Lung (tissue), 12 donors: ENCODE results near the gene SUGCT. TPM values are rescaled to one million over a fixed set of nuclear protein-coding genes. Genes with fewer than 3 reads are reported as not detected.
"Not testable (repeated sequence)": the region's sequence is repeated elsewhere in the genome, so short reads cannot be mapped to it uniquely, and the experiment has no call there.

ENCODE experiments used
- ATAC-seq: fragments of 200-7000 bp; cut with Tn5 transposase; one replicate; pipeline ENCODE4 v1.9.1; 2020; ENCODE audit warnings: moderate number of reproducible peaks; ENCODE audit not compliant: insufficient read depth, low FRiP score
- DNase-seq, 3 donors: peaks; one replicate each; pipeline ENCODE4 v3.0.0-alpha.2; 2013 to 2017
- H3K27ac ChIP-seq, 2 donors: one replicate each; pipeline ENCODE4 v1.5.1; 2013; ENCODE audit warnings: mild to moderate bottlenecking in 2 of 2, moderate library complexity in 2 of 2, control low read depth in 1 of 2, inconsistent platforms in 1 of 2, low read depth in 1 of 2, low read length in 1 of 2
- H3K27me3 ChIP-seq, 3 donors: one replicate each; pipeline ENCODE4 v1.5.1; 2013; ENCODE audit warnings: low read length in 2 of 3; ENCODE audit not compliant: control insufficient read depth in 3 of 3, insufficient read depth in 3 of 3
- H3K36me3 ChIP-seq, 4 donors: one replicate each; pipeline ENCODE4 v1.5.1; 2013; ENCODE audit warnings: low read length in 4 of 4, mild to moderate bottlenecking in 1 of 4, moderate library complexity in 1 of 4; ENCODE audit not compliant: control insufficient read depth in 4 of 4, insufficient read depth in 4 of 4
- H3K4me1 ChIP-seq, 5 donors: one replicate each; pipeline ENCODE4 v1.5.1; 2013; ENCODE audit warnings: low read length in 5 of 5, mild to moderate bottlenecking in 2 of 5, moderate library complexity in 1 of 5; ENCODE audit not compliant: control insufficient read depth in 5 of 5, insufficient read depth in 5 of 5
- H3K4me3 ChIP-seq: one replicate; pipeline ENCODE4 v1.5.1; 2013; ENCODE audit warnings: mild to moderate bottlenecking, control low read depth, moderate library complexity
- H3K9ac ChIP-seq, 2 donors: one replicate each; pipeline ENCODE4 v1.5.1; 2013; ENCODE audit warnings: low read length in 2 of 2, control low read depth in 1 of 2; ENCODE audit not compliant: insufficient read depth in 1 of 2
- H3K9me3 ChIP-seq, 4 donors: one replicate each; pipeline ENCODE4 v1.5.1; 2013; ENCODE audit warnings: low read length in 3 of 4, mild to moderate bottlenecking in 1 of 4, moderate library complexity in 1 of 4; ENCODE audit not compliant: control insufficient read depth in 4 of 4, insufficient read depth in 3 of 4
- WGBS, 2 donors: extraction: QIAGEN DNeasy Blood & Tissue Kit; methylation state at CpG; one replicate each; pipeline ENCODE4 v1.1.7; 2013; 5-methylcytosine and 5-hydroxymethylcytosine counted together
- polyA plus RNA-seq, 2 donors: library from polyadenylated mRNA; stranded (reverse); fragments of 200-250 nt; gene quantifications; one replicate each; pipeline ENCODE4 v1.2.1, GENCODE V29; 2013
- total RNA-seq, 2 donors: library from RNA; depleted of rRNA in 1 of 2; stranded (reverse); fragments of >200 nt in 1 of 2; gene quantifications; one replicate each; pipeline ENCODE4 v1.2.1, GENCODE V29; 2014 to 2021
- TF ChIP-seq, protein P1 (sequence below): IDR thresholded peaks from 2 replicates; pipeline ENCODE4 v1.5.1; 2012; ENCODE audit warnings: mild to moderate bottlenecking; ENCODE audit errors: control extremely low read depth, extremely low read depth
- donor health status: control.
- donor health status: control.
- donor health status: Bipolar disorder and iron deficiency.
- donor health status: healthy.
- donor health status: DM: yes; HTN: yes; CAD: no.

SUGCT gene
- total and polyA plus RNA-seq, 4 donors, result 0.23 to 4.2 (median 1.8) TPM

DNA sequence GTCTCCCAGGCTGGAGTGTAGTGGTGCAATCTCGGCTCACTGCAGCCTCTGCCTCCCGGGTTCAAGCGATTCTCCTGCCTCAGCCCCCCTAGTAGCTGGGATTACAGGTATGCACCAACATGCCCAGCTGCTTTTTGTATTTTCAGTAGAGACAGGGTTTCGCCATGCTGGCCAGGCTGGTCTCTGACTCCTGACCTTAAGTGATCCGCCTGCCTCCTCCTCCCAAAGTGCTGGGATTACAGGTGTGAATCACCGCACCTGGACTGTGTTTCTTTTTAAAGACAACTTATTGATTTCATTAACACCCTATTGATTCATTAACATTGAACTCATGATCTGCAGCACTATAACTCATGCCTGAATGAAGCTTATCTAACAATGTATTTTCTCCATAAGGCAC is 40.5 kb downstream of the SUGCT start:
- H3K27me3 ChIP-seq, H3K36me3 ChIP-seq, H3K9ac ChIP-seq, H3K9me3 ChIP-seq, H3K4me1 ChIP-seq, DNase-seq, H3K4me3 ChIP-seq, H3K27ac ChIP-seq, ATAC-seq: not testable (repeated sequence)
- WGBS, 2 donors, result 91 to 92% methylated on average over 6 of the region's 6 CpGs

DNA sequence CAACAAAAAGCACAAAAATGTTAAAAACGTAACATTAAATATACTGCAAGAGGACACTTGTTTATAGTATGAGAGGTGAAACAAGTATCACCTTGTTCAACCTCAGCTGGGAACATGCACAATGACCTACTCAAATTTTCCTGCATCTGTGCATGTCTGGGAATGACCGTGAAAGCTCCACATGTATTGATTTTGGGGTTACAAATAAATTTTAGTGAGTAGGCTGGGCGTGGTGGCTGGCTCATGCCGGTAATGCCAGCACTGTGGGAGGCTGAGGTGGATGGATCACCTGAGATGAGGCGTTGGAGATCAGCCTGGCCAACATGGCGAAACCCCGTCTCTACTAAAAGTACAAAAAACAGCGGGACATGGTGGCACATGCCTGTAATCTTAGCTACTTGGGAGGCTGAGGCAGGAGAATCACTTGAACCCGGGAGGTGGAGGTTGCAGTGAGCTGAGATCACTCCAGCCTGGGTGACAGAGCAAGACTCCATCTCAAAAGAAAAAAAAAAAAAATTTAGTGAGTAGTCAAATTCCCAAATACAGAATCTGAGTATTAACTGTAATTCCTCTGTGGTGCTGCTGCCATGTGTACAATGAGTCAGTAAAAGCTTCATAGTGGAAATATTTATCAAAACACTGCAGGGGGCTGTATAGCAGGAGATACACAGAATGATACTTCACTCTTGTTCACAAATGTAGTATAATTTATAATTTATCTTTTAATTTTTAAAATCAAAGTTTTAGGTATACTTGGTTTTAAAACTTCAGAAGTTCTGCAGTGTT is 41.1 kb downstream of the SUGCT start:
- Histone ChIP-seq H3K27ac (no peak overlapping the region), H3K9ac (no peak overlapping the region), H3K4me1 (no peaks in the 10 kb centered on the region), H3K27me3 (no peaks in the 10 kb centered on the region), H3K9me3 (no peaks in the 10 kb centered on the region), H3K36me3 (no peaks in the 10 kb centered on the region), H3K4me3 (no peak overlapping the region)
- WGBS, 2 donors, result 93 to 96% methylated on average over 9 of the region's 9 CpGs
- ATAC-seq (no peak), DNase-seq (no peak)
- TF ChIP-seq, protein P1, sequence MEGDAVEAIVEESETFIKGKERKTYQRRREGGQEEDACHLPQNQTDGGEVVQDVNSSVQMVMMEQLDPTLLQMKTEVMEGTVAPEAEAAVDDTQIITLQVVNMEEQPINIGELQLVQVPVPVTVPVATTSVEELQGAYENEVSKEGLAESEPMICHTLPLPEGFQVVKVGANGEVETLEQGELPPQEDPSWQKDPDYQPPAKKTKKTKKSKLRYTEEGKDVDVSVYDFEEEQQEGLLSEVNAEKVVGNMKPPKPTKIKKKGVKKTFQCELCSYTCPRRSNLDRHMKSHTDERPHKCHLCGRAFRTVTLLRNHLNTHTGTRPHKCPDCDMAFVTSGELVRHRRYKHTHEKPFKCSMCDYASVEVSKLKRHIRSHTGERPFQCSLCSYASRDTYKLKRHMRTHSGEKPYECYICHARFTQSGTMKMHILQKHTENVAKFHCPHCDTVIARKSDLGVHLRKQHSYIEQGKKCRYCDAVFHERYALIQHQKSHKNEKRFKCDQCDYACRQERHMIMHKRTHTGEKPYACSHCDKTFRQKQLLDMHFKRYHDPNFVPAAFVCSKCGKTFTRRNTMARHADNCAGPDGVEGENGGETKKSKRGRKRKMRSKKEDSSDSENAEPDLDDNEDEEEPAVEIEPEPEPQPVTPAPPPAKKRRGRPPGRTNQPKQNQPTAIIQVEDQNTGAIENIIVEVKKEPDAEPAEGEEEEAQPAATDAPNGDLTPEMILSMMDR, result no peak

DNA sequence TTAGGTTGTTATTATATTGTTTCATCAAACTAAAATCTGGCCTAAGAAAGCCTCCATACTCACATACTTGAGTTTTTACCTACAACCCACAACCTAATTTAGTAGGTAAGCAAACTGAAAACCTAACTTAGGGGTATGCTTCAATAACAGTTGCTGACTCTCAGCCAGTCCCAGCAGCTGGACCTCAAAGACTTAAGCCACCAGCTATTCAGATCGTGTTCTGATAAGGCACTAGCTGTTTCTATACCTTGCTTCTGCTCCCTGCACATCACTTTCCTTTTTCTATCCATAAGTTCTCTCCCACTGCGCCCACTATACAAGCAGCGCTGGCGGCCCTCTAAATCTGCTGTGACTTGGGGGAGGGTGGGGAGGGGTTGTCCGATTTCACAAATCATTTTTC is 42.3 kb downstream of the SUGCT start:
- no peak overlapping the region for H3K4me3 ChIP-seq
- no peak overlapping the region for H3K9ac ChIP-seq
- no peaks in the 10 kb centered on the region for H3K4me1 ChIP-seq
- DNase-seq (peak in 1 of 3 donors; percentile 2), ATAC-seq (no peak)
- TF ChIP-seq, protein P1, result no peak
- no peaks in the 10 kb centered on the region for H3K9me3 ChIP-seq
- H3K27ac ChIP-seq, result no peak overlapping the region
- no peaks in the 10 kb centered on the region for H3K27me3 ChIP-seq
- no peaks in the 10 kb centered on the region for H3K36me3 ChIP-seq
- WGBS, 2 donors, result 90 to 93% methylated on average over 5 of the region's 5 CpGs

DNA sequence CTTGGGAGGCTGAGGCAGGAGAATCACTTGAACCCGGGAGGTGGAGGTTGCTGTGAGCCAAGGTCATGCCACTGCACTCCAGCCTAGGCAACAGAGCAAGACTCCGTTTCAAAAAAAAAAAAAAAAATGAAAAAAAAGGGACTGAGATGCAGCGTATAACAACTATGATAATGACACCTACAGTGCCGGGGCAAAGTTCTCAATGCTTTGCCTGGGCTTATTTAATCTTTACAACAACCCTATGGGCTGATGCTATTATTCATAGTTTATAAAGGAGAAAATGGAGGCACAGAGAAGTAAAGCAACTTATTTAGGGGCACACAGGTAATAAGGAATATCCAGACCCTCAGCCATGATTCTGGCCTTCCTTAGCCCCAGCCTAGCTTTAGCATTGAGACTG is 47.6 kb downstream of the SUGCT start:
- H3K9ac ChIP-seq, result no peak overlapping the region
- 89 to 95% methylated on average over 4 of the region's 4 CpGs for WGBS, 2 donors

More for the DNA sequence above, 47.6 kb downstream of the SUGCT start:
- Histone ChIP-seq H3K9me3 (no peaks in the 10 kb centered on the region), H3K27me3 (no peaks in the 10 kb centered on the region), H3K36me3 (peaks cover 0 to 2% (median 0%) of the 10 kb centered on the region in 4 donors), H3K4me3 (no peak overlapping the region), H3K4me1 (no peaks in the 10 kb centered on the region), H3K27ac (no peak overlapping the region)
- no peak for ATAC-seq
- DNase-seq, result no peak
- TF ChIP-seq, protein P1, result no peak
